Astrocyte (in vitro differentiated cells and primary cell): ENCODE data around the gene FNDC3A.

Experiments used
- CTCF ChIP-seq: IDR thresholded peaks from 2 replicates; pipeline ENCODE4 v1.5.1; 2011; ENCODE audit warnings: low read depth, mild to moderate bottlenecking, inconsistent platforms, low read length, moderate library complexity; ENCODE audit not compliant: insufficient read depth
- EZH2 ChIP-seq: IDR thresholded peaks from 2 replicates; pipeline ENCODE4 v1.6.1; 2012; ENCODE audit warnings: mild to moderate bottlenecking, low read length, inconsistent platforms; ENCODE audit not compliant: insufficient read depth

- TF ChIP-seq CTCF: no peak
- TF ChIP-seq EZH2: no peak
These were observed 134.6 kb downstream of the FNDC3A start for GRCh38 chr13:49110122-49110912.
